Skin of body (tissue), 2 donors: Measurements from ENCODE around the gene PLCG2. TPM values are rescaled to one million over a fixed set of nuclear protein-coding genes. Genes with fewer than 3 reads are reported as not detected.
"Not testable (repeated sequence)": the region's sequence is repeated elsewhere in the genome, so short reads cannot be mapped to it uniquely, and the experiment has no call there.

Experiments used
- DNase-seq: peaks from one replicate; lab custom pipeline; 2025; lab: John Stamatoyannopoulos, UW
- total RNA-seq: library from RNA; depleted of rRNA; stranded (reverse); fragments of >200 nt; gene quantifications from one replicate; pipeline ENCODE4 v1.2.3, GENCODE V29; 2014

PLCG2 gene
- total RNA-seq, 1 donor from 2014 or later: 12.9 TPM

- not testable (repeated sequence) for DNase-seq
These were observed 98.4 kb downstream of the PLCG2 start for GRCh38 chr16:81877490-81877889.

GRCh38 chr16:81878529-81878928 is 99.4 kb downstream of the PLCG2 start:
- no peak for DNase-seq

- DNase-seq: no peak
These were observed 100.5 kb downstream of the PLCG2 start for GRCh38 chr16:81879625-81880024.

- DNase-seq: no peak
These were observed 101.7 kb downstream of the PLCG2 start for GRCh38 chr16:81880816-81881215.

DNA sequence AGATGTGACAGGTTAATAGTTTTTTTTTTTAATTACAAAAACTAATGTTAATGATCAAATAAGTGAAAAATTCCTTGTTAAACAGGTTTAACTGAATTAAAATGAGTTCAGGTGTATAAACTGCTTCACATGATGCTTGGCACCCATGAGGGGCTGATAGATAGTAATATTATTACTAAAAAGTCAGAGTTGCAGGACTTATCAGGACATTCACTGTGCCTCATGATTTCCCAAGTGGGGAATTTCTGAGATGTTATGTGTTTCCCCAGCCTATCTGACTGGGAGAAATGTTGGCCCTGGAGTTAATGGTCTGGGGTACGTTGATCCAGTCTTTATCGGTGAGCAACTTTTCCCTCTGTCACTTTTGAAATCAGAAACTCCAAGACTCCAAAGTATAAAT is 102.1 kb downstream of the PLCG2 start:
- no peak for DNase-seq

- DNase-seq: no peak
These were observed 103.5 kb downstream of the PLCG2 start for GRCh38 chr16:81882559-81882958.

DNA sequence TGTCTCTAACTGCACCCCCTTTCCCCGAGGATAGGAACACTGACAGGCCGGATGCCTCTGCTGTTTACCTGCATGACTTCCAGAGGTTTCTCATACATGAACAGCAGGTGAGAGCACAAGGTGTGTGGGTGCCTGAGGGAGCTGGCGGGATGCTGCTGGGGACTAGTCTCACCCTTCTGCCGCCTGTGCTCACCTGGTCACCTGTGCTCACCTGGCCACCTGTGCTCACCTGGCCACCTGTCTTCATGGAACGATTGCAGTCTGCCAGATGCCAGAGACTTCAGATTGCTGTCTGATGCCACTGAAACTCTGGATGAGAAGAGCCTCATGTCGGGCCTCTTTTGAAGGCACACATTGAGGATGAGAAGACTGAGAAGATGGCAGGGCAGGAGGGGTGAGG is 104.1 kb downstream of the PLCG2 start:
- DNase-seq: no peak

- DNase-seq: no peak
These were observed 107.0 kb downstream of the PLCG2 start for GRCh38 chr16:81885976-81886586.

DNA sequence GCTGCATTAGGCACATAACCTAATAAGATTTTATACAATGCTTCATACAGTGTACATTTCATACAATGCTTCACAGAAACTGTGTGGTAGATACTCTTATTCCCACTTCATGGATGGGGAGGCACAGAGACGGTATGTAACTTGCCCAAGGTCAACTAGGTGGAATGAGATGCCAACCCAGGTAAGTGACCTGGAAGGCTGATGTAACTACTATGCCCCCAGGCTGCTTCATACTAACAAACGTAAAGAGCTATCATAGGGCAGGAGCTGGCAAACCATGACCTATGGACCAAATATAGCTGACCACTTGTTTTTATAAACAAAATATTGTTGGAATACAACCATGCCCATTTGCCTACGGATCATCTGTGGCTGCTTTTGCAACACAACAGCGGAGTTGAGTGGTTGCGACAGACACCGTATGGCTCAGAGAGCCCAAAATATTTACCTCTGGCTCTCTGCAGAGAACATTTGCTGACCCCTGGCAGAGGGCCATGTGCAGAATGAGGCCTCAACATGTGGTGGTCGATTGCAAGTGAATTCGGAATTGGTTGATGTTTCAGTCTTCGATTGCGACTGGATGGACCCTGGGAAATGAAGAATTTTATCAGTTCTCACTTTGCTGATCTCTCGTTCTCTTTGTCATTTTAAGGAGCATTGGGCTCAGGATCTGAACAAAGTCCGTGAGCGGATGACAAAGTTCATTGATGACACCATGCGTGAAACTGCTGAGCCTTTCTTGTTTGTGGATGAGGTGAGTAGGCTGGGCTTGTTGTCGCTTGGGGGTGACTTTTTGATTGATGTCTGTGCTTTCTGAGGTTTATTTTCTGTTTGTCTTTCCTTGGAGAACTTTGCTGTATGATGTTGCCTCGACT is 109.7 kb downstream of the PLCG2 start:
- DNase-seq: no peak

GRCh38 chr16:81891736-81892364 is 112.8 kb downstream of the PLCG2 start:
- no peak for DNase-seq

GRCh38 chr16:81894592-81894991 is 115.5 kb downstream of the PLCG2 start:
- no peak for DNase-seq

DNA sequence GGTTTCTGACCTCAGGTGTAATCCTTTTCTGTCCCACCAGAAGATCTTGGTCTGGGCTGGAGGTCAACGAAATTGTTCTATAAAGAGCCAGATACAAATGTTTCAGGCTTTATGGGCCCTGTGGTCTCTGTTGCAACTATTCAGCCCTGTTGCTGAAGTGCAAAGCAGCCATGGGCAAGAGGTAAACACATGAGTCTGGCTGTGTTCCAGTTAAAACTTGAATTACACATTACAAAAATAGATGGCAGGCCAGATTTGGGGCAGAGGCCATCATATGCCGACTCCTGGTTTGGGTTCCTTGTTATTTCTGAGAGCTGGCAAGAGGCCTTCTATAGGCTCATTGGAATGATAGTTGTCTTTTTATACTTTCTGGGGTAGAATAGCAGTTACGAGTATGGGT is 117.8 kb downstream of the PLCG2 start:
- no peak for DNase-seq

DNA sequence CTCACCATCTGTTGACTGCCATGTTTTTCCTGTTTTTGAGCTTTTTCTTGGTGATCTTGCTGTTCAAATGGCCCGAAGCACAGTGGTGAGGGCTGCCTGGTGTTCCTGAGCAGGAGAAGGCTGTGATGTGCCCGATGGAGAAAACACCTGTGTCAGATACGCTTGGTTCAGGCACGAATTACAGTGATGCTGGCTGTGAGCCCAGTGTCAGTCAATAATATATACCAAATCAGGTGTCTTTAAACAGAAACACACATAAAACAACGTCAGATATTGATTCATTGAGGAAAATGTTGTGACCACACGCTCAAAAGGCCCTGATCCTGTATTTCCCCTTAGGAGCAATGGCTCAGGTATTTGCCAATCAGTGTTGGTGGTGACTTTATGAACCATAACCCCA is 120.5 kb downstream of the PLCG2 start:
- DNase-seq: no peak

DNA sequence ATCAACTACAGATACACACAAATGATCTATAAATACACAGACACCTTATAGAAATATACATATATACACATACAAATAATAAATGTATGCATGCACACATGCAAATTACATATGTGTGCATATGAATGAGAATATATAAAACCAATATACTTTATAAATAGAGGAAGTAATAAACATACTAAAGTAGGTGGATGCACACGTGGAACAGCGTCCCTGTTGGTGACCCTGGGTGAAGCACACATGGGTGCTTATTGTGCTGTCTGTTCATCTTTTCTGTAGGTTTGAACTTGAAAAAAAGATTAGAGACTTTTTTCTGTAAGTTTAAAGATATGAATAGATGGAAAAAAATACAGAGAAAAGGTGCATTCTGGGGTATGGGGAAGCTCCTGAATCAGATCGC is 120.9 kb downstream of the PLCG2 start:
- DNase-seq: no peak

DNA sequence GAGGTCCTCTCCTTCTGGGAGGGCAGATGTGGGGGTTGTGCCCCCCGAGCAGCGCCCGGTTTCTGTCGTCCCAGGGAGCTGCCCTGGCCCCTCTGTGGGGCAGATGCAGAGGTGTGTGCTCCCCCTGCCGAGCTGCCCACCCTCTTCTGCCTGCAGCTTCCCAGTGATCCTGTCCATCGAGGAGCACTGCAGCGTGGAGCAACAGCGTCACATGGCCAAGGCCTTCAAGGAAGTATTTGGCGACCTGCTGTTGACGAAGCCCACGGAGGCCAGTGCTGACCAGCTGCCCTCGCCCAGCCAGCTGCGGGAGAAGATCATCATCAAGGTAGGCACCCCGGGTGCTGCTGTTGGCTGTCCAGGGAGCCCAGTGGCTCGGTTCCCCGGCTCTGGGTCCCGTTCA is 121.4 kb downstream of the PLCG2 start:
- no peak for DNase-seq

GRCh38 chr16:81901484-81901883 is 122.4 kb downstream of the PLCG2 start:
- no peak for DNase-seq

DNA sequence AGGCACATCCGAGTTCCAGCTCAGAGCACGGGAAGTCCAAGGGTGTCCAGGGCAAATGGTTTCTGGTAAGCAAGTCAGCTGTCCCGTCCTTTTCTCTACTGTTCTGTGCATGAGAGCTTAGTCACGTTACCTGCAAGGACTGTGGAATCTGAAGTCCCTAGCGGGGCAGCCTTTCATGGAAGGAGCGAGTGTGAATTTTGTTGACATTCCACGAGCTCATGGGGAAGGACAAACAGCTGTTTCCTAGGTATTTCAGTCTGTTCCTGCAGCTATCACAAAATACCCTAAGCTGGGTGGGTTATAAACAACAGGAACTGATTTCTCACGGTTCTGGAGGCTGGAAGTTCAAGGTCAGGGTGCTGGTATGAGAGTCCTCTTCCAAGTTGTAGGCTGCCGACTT is 122.9 kb downstream of the PLCG2 start:
- DNase-seq: no peak

DNA sequence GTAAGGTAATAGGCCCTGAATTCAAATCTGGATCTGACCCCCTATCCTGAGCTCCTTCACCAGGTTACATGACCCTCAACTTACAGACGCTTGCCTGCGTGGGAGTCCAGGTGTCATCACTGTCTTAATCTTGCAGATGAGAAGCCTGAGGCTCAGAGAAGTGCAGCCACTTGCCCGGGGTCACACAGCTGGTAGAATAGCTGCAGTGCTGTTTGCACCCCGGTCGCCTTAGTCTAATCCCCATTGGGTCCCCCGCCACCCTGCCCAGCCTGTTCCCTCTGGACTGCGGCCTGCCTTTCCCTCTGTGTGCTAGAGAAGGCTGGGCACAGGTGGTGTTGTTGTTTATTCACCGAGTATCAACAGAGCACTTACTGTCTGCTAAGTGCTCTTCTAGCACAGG is 125.2 kb downstream of the PLCG2 start:
- no peak for DNase-seq

DNA sequence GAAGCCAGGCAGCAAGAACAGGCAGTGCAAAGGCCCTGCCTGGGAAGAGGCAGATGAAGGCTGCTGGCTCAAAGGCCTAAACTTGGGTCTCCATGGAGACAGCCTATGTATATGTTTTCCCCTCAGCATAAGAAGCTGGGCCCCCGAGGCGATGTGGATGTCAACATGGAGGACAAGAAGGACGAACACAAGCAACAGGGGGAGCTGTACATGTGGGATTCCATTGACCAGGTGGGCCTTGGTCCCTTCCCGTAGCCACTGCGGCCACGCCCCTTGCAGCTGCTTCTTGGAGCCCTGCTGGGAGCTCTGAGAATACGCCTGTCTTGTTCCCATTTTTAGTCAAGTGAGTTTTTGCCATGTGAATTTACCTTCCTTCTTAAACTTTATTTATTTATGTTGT is 126.2 kb downstream of the PLCG2 start:
- no peak for DNase-seq

GRCh38 chr16:81907681-81908080 is 128.6 kb downstream of the PLCG2 start:
- DNase-seq: no peak

DNA sequence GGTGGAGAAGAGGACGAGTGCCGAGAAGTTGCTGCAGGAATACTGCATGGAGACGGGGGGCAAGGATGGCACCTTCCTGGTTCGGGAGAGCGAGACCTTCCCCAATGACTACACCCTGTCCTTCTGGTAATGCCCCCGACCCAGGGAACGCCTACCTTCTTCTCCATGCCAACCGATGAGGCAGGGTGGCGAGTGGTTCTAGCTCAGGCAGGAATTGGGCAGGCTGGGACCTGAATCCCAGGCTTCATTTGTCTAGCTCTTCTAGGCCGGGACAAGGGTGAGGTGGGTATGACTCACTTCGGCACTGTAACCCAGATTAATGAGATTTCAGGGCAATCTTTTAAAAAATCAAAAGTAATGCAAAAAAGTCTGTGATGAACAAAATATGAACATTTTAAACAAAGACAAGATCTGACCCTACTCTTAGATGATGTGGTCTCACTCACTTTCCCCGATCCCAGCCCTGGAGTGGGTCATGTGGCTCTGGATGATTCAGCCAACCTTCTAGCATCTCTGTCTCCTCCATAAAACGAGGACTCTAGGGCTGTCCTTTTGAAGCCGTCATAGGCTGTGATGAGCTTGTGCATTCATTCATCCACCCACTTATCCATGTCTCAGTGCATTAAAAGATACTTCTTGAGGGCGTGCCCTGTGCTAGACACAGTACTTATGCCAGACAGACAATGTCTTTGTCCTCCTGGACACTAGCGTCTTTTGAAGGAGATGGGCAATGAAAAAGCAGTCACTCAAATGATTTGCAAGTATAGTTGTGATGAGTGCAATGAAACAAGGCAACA is 129.6 kb downstream of the PLCG2 start:
- no peak for DNase-seq

DNA sequence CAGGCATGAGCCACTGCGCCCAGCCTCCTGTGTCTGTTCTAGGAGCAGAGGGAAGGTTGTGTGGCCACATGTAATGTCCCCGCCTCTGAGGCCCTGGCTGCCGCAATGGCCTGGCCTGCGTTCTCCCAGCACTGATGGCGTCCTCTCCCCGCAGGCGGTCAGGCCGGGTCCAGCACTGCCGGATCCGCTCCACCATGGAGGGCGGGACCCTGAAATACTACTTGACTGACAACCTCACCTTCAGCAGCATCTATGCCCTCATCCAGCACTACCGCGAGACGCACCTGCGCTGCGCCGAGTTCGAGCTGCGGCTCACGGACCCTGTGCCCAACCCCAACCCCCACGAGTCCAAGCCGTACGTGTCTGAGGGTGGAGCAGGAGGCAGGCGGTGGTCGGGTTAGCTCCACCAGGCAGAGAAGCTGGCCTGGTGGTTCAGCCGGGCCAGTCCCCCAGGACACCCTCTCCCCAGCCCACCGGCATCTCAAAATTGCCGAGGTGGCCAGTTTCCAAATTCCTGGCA is 131.3 kb downstream of the PLCG2 start:
- no peak for DNase-seq
